ENCODE measurements around the gene TUBB4A. TPM values are rescaled to one million over a fixed set of nuclear protein-coding genes. Genes with fewer than 3 reads are reported as not detected.

TUBB4A gene
- total and polyA plus RNA-seq, 9 donors: 0.18 to 1.4 (median 0.53) TPM

GRCh38 chr19:6524311-6524710, 22.2 kb upstream of the TUBB4A start:
- H3K4me1 ChIP-seq (ENCODE audit: control insufficient read depth, insufficient read depth, low read length): peaks cover 13% of the 10 kb centered on the region
- H3K9me3 ChIP-seq (replicated peaks; ENCODE audit: control insufficient read depth, low read depth, low read length): no peaks in the 10 kb centered on the region
- peak; percentile 64 for DNase-seq
- no CpG with 5 or more reads among the region's 2 CpGs for WGBS (ENCODE audit: insufficient coverage)
- no peaks in the 10 kb centered on the region for H3K36me3 ChIP-seq (ENCODE audit: control insufficient read depth, insufficient read depth, low read length)
- H3K27me3 ChIP-seq (ENCODE audit: control insufficient read depth, insufficient read depth, low read length): no peaks in the 10 kb centered on the region
- peak overlapping the region; percentile 3 for H3K27ac ChIP-seq (ENCODE audit: low read length)
- no peak overlapping the region for H3K4me3 ChIP-seq (ENCODE audit: low read length)

- H3K4me1 ChIP-seq (ENCODE audit: control insufficient read depth, insufficient read depth, low read length): peaks cover 3% of the 10 kb centered on the region
- no peaks in the 10 kb centered on the region for H3K36me3 ChIP-seq (ENCODE audit: control insufficient read depth, insufficient read depth, low read length)
- H3K9me3 ChIP-seq (replicated peaks; ENCODE audit: control insufficient read depth, low read depth, low read length): no peaks in the 10 kb centered on the region
- H3K4me3 ChIP-seq (ENCODE audit: low read length): no peak overlapping the region
- WGBS (ENCODE audit: insufficient coverage): 67% methylated on average over 3 of the region's 6 CpGs
- H3K27ac ChIP-seq (ENCODE audit: low read length): no peak overlapping the region
- DNase-seq: no peak
- no peaks in the 10 kb centered on the region for H3K27me3 ChIP-seq (ENCODE audit: control insufficient read depth, insufficient read depth, low read length)
Measured at GRCh38 chr19:6522712-6523111, 20.6 kb upstream of the TUBB4A start.

GRCh38 chr19:6521718-6522646, 19.9 kb upstream of the TUBB4A start:
- Histone ChIP-seq H3K9me3 (replicated peaks; ENCODE audit: control insufficient read depth, low read depth, low read length) (no peaks in the 10 kb centered on the region), H3K36me3 (ENCODE audit: control insufficient read depth, insufficient read depth, low read length) (no peaks in the 10 kb centered on the region), H3K27ac (ENCODE audit: low read length) (no peak overlapping the region), H3K27me3 (ENCODE audit: control insufficient read depth, insufficient read depth, low read length) (no peaks in the 10 kb centered on the region), H3K4me3 (ENCODE audit: low read length) (no peak overlapping the region), H3K4me1 (ENCODE audit: control insufficient read depth, insufficient read depth, low read length) (peaks cover 5% of the 10 kb centered on the region)
- 45% methylated on average over 18 of the region's 20 CpGs for WGBS (ENCODE audit: insufficient coverage)
- no peak for DNase-seq

- Histone ChIP-seq H3K27me3 (ENCODE audit: control insufficient read depth, insufficient read depth, low read length) (no peaks in the 10 kb centered on the region), H3K36me3 (ENCODE audit: control insufficient read depth, insufficient read depth, low read length) (no peaks in the 10 kb centered on the region), H3K27ac (ENCODE audit: low read length) (no peak overlapping the region), H3K9me3 (replicated peaks; ENCODE audit: control insufficient read depth, low read depth, low read length) (no peaks in the 10 kb centered on the region), H3K4me3 (ENCODE audit: low read length) (no peak overlapping the region), H3K4me1 (ENCODE audit: control insufficient read depth, insufficient read depth, low read length) (peaks cover 11% of the 10 kb centered on the region)
- WGBS (ENCODE audit: insufficient coverage): no CpG with 5 or more reads among the region's 2 CpGs
- peak; percentile 73 for DNase-seq
Measured at GRCh38 chr19:6519289-6519688, 17.2 kb upstream of the TUBB4A start.

- H3K27ac ChIP-seq (ENCODE audit: low read length): no peak overlapping the region
- H3K4me3 ChIP-seq (ENCODE audit: low read length): no peak overlapping the region
- WGBS (ENCODE audit: insufficient coverage): 58% methylated on average over 8 of the region's 14 CpGs
- DNase-seq: no peak
- no peaks in the 10 kb centered on the region for H3K27me3 ChIP-seq (ENCODE audit: control insufficient read depth, insufficient read depth, low read length)
- H3K36me3 ChIP-seq (ENCODE audit: control insufficient read depth, insufficient read depth, low read length): no peaks in the 10 kb centered on the region
- H3K9me3 ChIP-seq (replicated peaks; ENCODE audit: control insufficient read depth, low read depth, low read length): no peaks in the 10 kb centered on the region
- H3K4me1 ChIP-seq (ENCODE audit: control insufficient read depth, insufficient read depth, low read length): peaks cover 11% of the 10 kb centered on the region
Measured at GRCh38 chr19:6518145-6518911, 16.2 kb upstream of the TUBB4A start.

GRCh38 chr19:6516659-6517291, 14.7 kb upstream of the TUBB4A start:
- Histone ChIP-seq H3K4me1 (ENCODE audit: control insufficient read depth, insufficient read depth, low read length) (peaks cover 11% of the 10 kb centered on the region), H3K9me3 (replicated peaks; ENCODE audit: control insufficient read depth, low read depth, low read length) (no peaks in the 10 kb centered on the region), H3K4me3 (ENCODE audit: low read length) (peak overlapping the region; percentile 62), H3K27me3 (ENCODE audit: control insufficient read depth, insufficient read depth, low read length) (no peaks in the 10 kb centered on the region), H3K36me3 (ENCODE audit: control insufficient read depth, insufficient read depth, low read length) (no peaks in the 10 kb centered on the region), H3K27ac (ENCODE audit: low read length) (peak overlapping the region; percentile 69)
- peak; percentile 90 for DNase-seq
- WGBS (ENCODE audit: insufficient coverage): 2% methylated on average over 16 of the region's 38 CpGs

- peak overlapping the region; percentile 62 for H3K4me3 ChIP-seq (ENCODE audit: low read length)
- H3K27ac ChIP-seq (ENCODE audit: low read length): peak overlapping the region; percentile 69
- under 1% methylated on average over 25 of the region's 26 CpGs for WGBS (ENCODE audit: insufficient coverage)
- H3K27me3 ChIP-seq (ENCODE audit: control insufficient read depth, insufficient read depth, low read length): no peaks in the 10 kb centered on the region
- H3K9me3 ChIP-seq (replicated peaks; ENCODE audit: control insufficient read depth, low read depth, low read length): no peaks in the 10 kb centered on the region
- DNase-seq: peak; percentile 94
- no peaks in the 10 kb centered on the region for H3K36me3 ChIP-seq (ENCODE audit: control insufficient read depth, insufficient read depth, low read length)
- peaks cover 11% of the 10 kb centered on the region for H3K4me1 ChIP-seq (ENCODE audit: control insufficient read depth, insufficient read depth, low read length)
Measured at GRCh38 chr19:6516018-6516658, 14.0 kb upstream of the TUBB4A start.

- no peak overlapping the region for H3K4me3 ChIP-seq (ENCODE audit: low read length)
- 81% methylated on average over 12 of the region's 15 CpGs for WGBS (ENCODE audit: insufficient coverage)
Measured at GRCh38 chr19:6514926-6515544, 12.9 kb upstream of the TUBB4A start.

GRCh38 chr19:6514089-6514488, 12.0 kb upstream of the TUBB4A start:
- Histone ChIP-seq H3K9me3 (replicated peaks; ENCODE audit: control insufficient read depth, low read depth, low read length) (no peaks in the 10 kb centered on the region), H3K4me3 (ENCODE audit: low read length) (no peak overlapping the region), H3K36me3 (ENCODE audit: control insufficient read depth, insufficient read depth, low read length) (no peaks in the 10 kb centered on the region), H3K4me1 (ENCODE audit: control insufficient read depth, insufficient read depth, low read length) (peaks cover 11% of the 10 kb centered on the region), H3K27me3 (ENCODE audit: control insufficient read depth, insufficient read depth, low read length) (no peaks in the 10 kb centered on the region), H3K27ac (ENCODE audit: low read length) (no peak overlapping the region)
- WGBS (ENCODE audit: insufficient coverage): no CpG with 5 or more reads among the region's 9 CpGs
- DNase-seq: no peak

More at GRCh38 chr19:6514926-6515544, 12.9 kb upstream of the TUBB4A start:
- no peak for DNase-seq
- Histone ChIP-seq H3K4me1 (ENCODE audit: control insufficient read depth, insufficient read depth, low read length) (peaks cover 11% of the 10 kb centered on the region), H3K36me3 (ENCODE audit: control insufficient read depth, insufficient read depth, low read length) (no peaks in the 10 kb centered on the region), H3K27me3 (ENCODE audit: control insufficient read depth, insufficient read depth, low read length) (no peaks in the 10 kb centered on the region), H3K27ac (ENCODE audit: low read length) (no peak overlapping the region), H3K9me3 (replicated peaks; ENCODE audit: control insufficient read depth, low read depth, low read length) (no peaks in the 10 kb centered on the region)

All from muscle of leg (tissue), 11 donors.